PFSK-1 (cell line): Measurements from ENCODE around the gene MPND.
A peak's percentile ranks its signal among the peaks of the same experiment; 100 is the strongest.

Experiments
- FOXP2 ChIP-seq: optimal IDR thresholded peaks from 2 replicates; pipeline ENCODE3; 2011; ENCODE audit warnings: borderline replicate concordance, control low read depth, inconsistent platforms; ENCODE audit not compliant: insufficient read depth; ENCODE audit errors: extremely low read length, extremely low read depth
- POLR2AphosphoS5 ChIP-seq: IDR thresholded peaks from 2 replicates; pipeline ENCODE4 v1.6.1; 2012; ENCODE audit warnings: low read depth, mild to moderate bottlenecking, control low read depth, low read length, moderate library complexity
- REST ChIP-seq, 2 experiments: IDR thresholded peaks; 2 replicates each; pipeline versions ENCODE4 v1.6.1 to v1.8.0; 2011 to 2012; ENCODE audit warnings: low read depth in 2 of 2, low read length in 2 of 2, control low read depth in 1 of 2, inconsistent platforms in 1 of 2, mild to moderate bottlenecking in 1 of 2, moderate library complexity in 1 of 2; ENCODE audit not compliant: insufficient read depth in 1 of 2
- SIN3A ChIP-seq: IDR thresholded peaks from 2 replicates; pipeline ENCODE4 v1.6.1; 2012; ENCODE audit warnings: mild to moderate bottlenecking, low read length, moderate library complexity, borderline replicate concordance; ENCODE audit not compliant: insufficient read depth
- TAF1 ChIP-seq: IDR thresholded peaks from 2 replicates; pipeline ENCODE4 v1.6.1; 2012; ENCODE audit warnings: low read length, control low read depth, borderline replicate concordance; ENCODE audit not compliant: insufficient read depth

The MPND gene

GRCh38 chr19:4391306-4391693 lies 47.9 kb downstream of the MPND start:
- no peak for TF ChIP-seq POLR2AphosphoS5
- no peak for TF ChIP-seq SIN3A
- TF ChIP-seq FOXP2 = no peak
- no peak for TF ChIP-seq REST (IDR thresholded peaks at IDR 0.05; ENCODE audit: insufficient read depth in 1 of 2, low read depth in 2 of 2, low read length in 2 of 2)
- TF ChIP-seq TAF1 = no peak

GRCh38 chr19:4391701-4392483 lies 48.5 kb downstream of the MPND start:
- TF ChIP-seq FOXP2 (no peak), POLR2AphosphoS5 (no peak), REST (IDR thresholded peaks at IDR 0.05; ENCODE audit: insufficient read depth in 1 of 2, low read depth in 2 of 2, low read length in 2 of 2) (0 out of 4 replicates have a peak, but pooled peaks of 1 of the 2 experiments have one; percentile 34), TAF1 (no peak), SIN3A (peak; percentile 52; the same call in 1 of the 2 replicates)

GRCh38 chr19:4393947-4394590 lies 50.7 kb downstream of the MPND start:
- no peak for TF ChIP-seq FOXP2
- TF ChIP-seq REST (IDR thresholded peaks at IDR 0.05; ENCODE audit: insufficient read depth in 1 of 2, low read depth in 2 of 2, low read length in 2 of 2) = no peak
- no peak for TF ChIP-seq POLR2AphosphoS5
- TF ChIP-seq SIN3A = no peak
- no peak for TF ChIP-seq TAF1

- TF ChIP-seq FOXP2 (no peak), TAF1 (no peak), SIN3A (no peak), REST (IDR thresholded peaks at IDR 0.05; ENCODE audit: insufficient read depth in 1 of 2, low read depth in 2 of 2, low read length in 2 of 2) (no peak), POLR2AphosphoS5 (no peak)
Observed at GRCh38 chr19:4396949-4397783, 53.8 kb downstream of the MPND start.
